Pancreas (tissue), 10 donors: ENCODE results near the gene MIX23. TPM values are rescaled to one million over a fixed set of nuclear protein-coding genes. Genes with fewer than 3 reads are reported as not detected.

Source experiments
- ATAC-seq, 4 donors: fragments of 200-7000 bp; cut with Tn5 transposase; one replicate each; pipeline versions ENCODE4 v1.8.0 to v1.9.1; 2020; ENCODE audit warnings: mild to moderate bottlenecking in 4 of 4, moderate library complexity in 4 of 4
- DNase-seq, 6 donors: peaks; one replicate each; pipeline ENCODE4 v3.0.0-alpha.2; 2020
- FAIRE-seq: peaks from 2 replicates; lab custom pipeline; 2012; peaks lifted over from hg19 to GRCh38; lab: Jason Lieb, UNC
- H3K27ac ChIP-seq, 4 donors: fragments of 200-600 bp; sonication (generic); 1 replicate in 3 of 4; 2 replicates in 1 of 4; pipeline versions ENCODE4 v1.5.0 to v1.8.0; 2020
- H3K27me3 ChIP-seq, 4 donors: fragments of 200-600 bp; one replicate each; pipeline ENCODE4 v1.8.0; 2021
- H3K36me3 ChIP-seq, 3 donors: fragments of 200-600 bp; sonication (generic) in 1 of 3; one replicate each; pipeline versions ENCODE4 v1.5.0 to v1.8.0; 2020 to 2021
- H3K4me1 ChIP-seq, 3 donors: fragments of 200-600 bp; one replicate each; pipeline ENCODE4 v1.8.0; 2021
- H3K4me3 ChIP-seq, 4 donors: fragments of 200-600 bp; sonication (generic) in 2 of 4; one replicate each; pipeline versions ENCODE4 v1.5.0 to v1.8.0; 2020 to 2021
- H3K9me3 ChIP-seq, 4 donors: fragments of 200-600 bp; one replicate each; pipeline ENCODE4 v1.8.0; 2021
- WGBS, 2 donors: extraction: QIAGEN DNeasy Blood & Tissue Kit; methylation state at CpG; one replicate each; pipeline ENCODE4 v1.1.7; 2013; 5-methylcytosine and 5-hydroxymethylcytosine counted together
- intact Hi-C, 3 donors: fragments of 100-400 bp; cut with DNase I; formaldehyde crosslinking; loops; one replicate each; pipeline versions ENCODE4 v1.11.1 to v1.14.2; 2022
- polyA plus RNA-seq, 2 donors: library from polyadenylated mRNA; stranded (reverse); fragments of 200-250 nt; gene quantifications; one replicate each; pipeline ENCODE4 v1.2.3, GENCODE V29; 2013
- total RNA-seq, 6 donors: library from RNA; stranded (reverse); fragmentation: NEBNext Ultra II Directional in 4 of 6; extraction: Animal tissue kit (Norgen Biotek cat#: 25700) in 4 of 6; gene quantifications; one replicate each; pipeline versions ENCODE4 v1.2.1 to v1.2.4, GENCODE V29; 2021 to 2023
- TF ChIP-seq, protein P1 (sequence below), 4 donors: fragments of 200-600 bp; sonication (generic) in 3 of 4; IDR thresholded peaks; one replicate each; pipeline versions ENCODE4 v1.5.0 to v1.8.0; 2021; ENCODE audit warnings: antibody characterized with exemption in 4 of 4
- donor health status: healthy with polysubstance abuse.
- donor health status: DM: no; HTN: no; CAD: no; lungs with moderate emphysema.
- donor health status: DM: no; HTN: no; CAD: no.
- donor health status: control.
- donor health status: control.
- donor health status: Bipolar disorder and iron deficiency.
- donor health status: DM: yes; HTN: yes; CAD: no.
- donor health status: DM: no; HTN: no; CAD: no.
- donor health status: DM: no; HTN: no; CAD: no.
- donor health status: DM: yes; HTN: yes; CAD: no.

The MIX23 gene
- total and polyA plus RNA-seq, 8 donors = 9.3 to 28.6 (median 14.0) TPM

DNA sequence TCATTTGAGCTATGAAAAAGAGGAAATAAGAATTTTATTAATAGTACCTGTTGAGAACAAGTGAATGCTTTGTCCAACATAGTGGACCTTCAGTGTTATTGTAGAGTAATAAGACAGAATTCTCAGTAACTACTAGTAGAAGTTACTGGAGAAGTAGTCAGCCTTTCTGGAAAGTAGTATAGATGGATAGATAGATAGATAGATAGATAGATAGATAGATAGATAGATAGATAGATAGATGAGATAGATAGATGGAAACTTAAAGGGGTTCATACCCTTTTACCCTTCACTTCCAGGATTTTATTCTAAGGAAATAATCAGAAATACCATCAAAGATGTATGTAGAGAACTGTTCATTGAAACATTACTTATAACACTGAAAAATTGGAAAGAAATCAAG lies 6.2 kb upstream of the MIX23 start:
- TF ChIP-seq, protein P1, sequence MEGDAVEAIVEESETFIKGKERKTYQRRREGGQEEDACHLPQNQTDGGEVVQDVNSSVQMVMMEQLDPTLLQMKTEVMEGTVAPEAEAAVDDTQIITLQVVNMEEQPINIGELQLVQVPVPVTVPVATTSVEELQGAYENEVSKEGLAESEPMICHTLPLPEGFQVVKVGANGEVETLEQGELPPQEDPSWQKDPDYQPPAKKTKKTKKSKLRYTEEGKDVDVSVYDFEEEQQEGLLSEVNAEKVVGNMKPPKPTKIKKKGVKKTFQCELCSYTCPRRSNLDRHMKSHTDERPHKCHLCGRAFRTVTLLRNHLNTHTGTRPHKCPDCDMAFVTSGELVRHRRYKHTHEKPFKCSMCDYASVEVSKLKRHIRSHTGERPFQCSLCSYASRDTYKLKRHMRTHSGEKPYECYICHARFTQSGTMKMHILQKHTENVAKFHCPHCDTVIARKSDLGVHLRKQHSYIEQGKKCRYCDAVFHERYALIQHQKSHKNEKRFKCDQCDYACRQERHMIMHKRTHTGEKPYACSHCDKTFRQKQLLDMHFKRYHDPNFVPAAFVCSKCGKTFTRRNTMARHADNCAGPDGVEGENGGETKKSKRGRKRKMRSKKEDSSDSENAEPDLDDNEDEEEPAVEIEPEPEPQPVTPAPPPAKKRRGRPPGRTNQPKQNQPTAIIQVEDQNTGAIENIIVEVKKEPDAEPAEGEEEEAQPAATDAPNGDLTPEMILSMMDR (IDR thresholded peaks at IDR 0.05) = no peak
- no peaks in the 10 kb centered on the region for H3K9me3 ChIP-seq
- H3K36me3 ChIP-seq = no peaks in the 10 kb centered on the region
- no peaks in the 10 kb centered on the region for H3K27me3 ChIP-seq
- H3K27ac ChIP-seq = no peak overlapping the region
- FAIRE-seq (no peak), ATAC-seq (no peak), DNase-seq (no peak)
- no peak overlapping the region for H3K4me3 ChIP-seq
- intact Hi-C loops = no loop called here
- H3K4me1 ChIP-seq = peaks cover 27 to 48% (median 47%) of the 10 kb centered on the region in 3 donors

DNA sequence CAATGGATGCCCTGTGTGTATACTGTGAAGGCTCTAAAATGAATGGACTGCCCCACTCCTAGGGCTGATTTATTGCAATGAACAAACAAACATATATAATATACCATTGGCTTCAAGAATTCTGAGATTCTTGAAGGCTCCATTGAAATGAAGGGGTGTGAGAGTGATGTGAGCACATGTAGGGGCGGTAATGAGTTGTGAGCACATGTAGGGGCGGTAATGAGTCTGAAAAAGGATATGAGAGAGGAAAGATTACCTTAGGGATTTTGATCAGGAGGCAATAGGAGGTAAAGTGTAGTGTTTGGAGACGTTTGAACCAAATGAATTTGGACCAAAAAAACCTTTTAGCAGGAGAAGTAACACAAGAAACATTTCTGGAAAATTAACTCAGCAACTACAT lies 4.7 kb upstream of the MIX23 start:
- WGBS, 2 donors = 43 to 48% methylated on average over 3 of the region's 3 CpGs
- H3K27me3 ChIP-seq = no peaks in the 10 kb centered on the region
- FAIRE-seq (no peak), ATAC-seq (no peak), DNase-seq (no peak)
- no peaks in the 10 kb centered on the region for H3K36me3 ChIP-seq
- no peak overlapping the region for H3K4me3 ChIP-seq
- no peaks in the 10 kb centered on the region for H3K9me3 ChIP-seq
- intact Hi-C loops = no loop called here
- H3K4me1 ChIP-seq = peaks cover 13 to 35% (median 34%) of the 10 kb centered on the region in 3 donors
- TF ChIP-seq, protein P1 (IDR thresholded peaks at IDR 0.05) = no peak
- H3K27ac ChIP-seq = no peak overlapping the region

- Histone ChIP-seq H3K4me3 (peak within 1 kb of the TSS; percentile 69 to 82 (median 74)), H3K36me3 (no peaks in the 10 kb centered on the region), H3K27me3 (no peaks in the 10 kb centered on the region), H3K9me3 (no peaks in the 10 kb centered on the region), H3K27ac (peak within 1 kb of the TSS; percentile 74 to 96 (median 92)), H3K4me1 (peaks cover 7 to 14% (median 13%) of the 10 kb centered on the region in 3 donors)
- intact Hi-C loops = no loop called here
- WGBS, 2 donors = 0% methylated on average over 52 of the region's 52 CpGs
- DNase-seq = peak; percentile 94 to 98 (median 95)
- FAIRE-seq = no peak
- peak; percentile 92 to 97 (median 94) for ATAC-seq
- TF ChIP-seq, protein P1 (IDR thresholded peaks at IDR 0.05) = peak; percentile 19 to 40 (median 28)
Observed at GRCh38 chr3:122383771-122384697, 1.0 kb upstream of the MIX23 start, which contains the start of gene FAM162A. Gene FAM162A, plus strand, starts transcription at chr3:122384182. Its CDS starts 84 bp downstream, at chr3:122384266.

DNA sequence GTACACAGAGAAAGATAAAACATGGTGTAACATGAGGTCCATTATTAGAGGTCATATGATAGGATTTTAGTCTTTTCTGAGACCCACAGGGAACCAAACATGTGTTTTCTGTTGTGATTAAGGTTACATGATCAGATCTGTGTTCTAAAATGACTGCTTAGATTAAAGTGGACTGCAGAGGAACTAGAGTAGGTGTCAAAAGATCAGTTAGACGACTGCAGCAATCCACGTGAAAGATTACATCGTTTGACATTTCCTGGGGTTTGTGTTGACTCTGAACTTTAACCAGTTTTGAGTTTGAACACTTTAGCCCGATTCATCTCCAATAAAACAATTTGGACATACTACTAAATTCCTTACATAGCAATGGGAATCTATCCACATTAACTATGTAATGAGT lies 5.1 kb downstream of the MIX23 start:
- TF ChIP-seq, protein P1 (IDR thresholded peaks at IDR 0.05) = no peak
- H3K27me3 ChIP-seq = no peaks in the 10 kb centered on the region
- no peaks in the 10 kb centered on the region for H3K36me3 ChIP-seq
- no peak overlapping the region for H3K4me3 ChIP-seq
- intact Hi-C loops = no loop called here
- FAIRE-seq (no peak), DNase-seq (no peak), ATAC-seq (no peak)
- no peak overlapping the region for H3K27ac ChIP-seq
- WGBS, 2 donors = 24 to 33% methylated on average over 4 of the region's 4 CpGs
- H3K4me1 ChIP-seq = peaks cover 7% of the 10 kb centered on the region in 3 donors
- H3K9me3 ChIP-seq = no peaks in the 10 kb centered on the region

DNA sequence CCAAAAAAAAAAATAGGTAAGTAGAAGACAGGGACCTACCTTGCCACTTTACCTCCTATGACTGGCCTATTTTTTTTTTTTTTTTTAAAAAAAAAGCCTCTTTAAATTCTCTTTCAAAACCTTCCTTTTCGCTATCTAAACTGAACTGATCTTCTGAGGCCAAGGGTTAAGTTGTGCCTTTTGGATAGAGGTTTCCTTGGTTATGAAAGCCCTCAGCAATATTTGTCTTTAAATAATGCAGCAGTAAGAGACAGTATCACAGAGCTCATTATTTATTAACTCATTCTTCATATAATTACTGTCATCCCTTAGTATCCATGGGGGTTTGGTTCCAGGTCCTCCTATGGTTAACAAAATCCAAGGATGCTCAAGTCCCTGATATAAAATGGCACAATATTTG lies 9.0 kb downstream of the MIX23 start:
- Histone ChIP-seq H3K27me3 (no peaks in the 10 kb centered on the region), H3K4me3 (no peak overlapping the region), H3K36me3 (no peaks in the 10 kb centered on the region), H3K4me1 (no peaks in the 10 kb centered on the region), H3K9me3 (no peaks in the 10 kb centered on the region), H3K27ac (no peak overlapping the region)
- WGBS, 2 donors = 93 to 100% methylated on average over 1 of the region's 1 CpG
- TF ChIP-seq, protein P1 (IDR thresholded peaks at IDR 0.05) = no peak
- FAIRE-seq (no peak), DNase-seq (no peak), ATAC-seq (no peak)
- intact Hi-C loops = no loop called here
